Loucy (cell line): ENCODE results near the gene PAPPA2.

Experiments used
- H2AFZ ChIP-seq: fragments of 200-600 bp; sonication (generic); 2 replicates; pipeline ENCODE4 v1.6.0; 2016; ENCODE audit warnings: antibody characterized with exemption, mild to moderate bottlenecking, low read length, moderate library complexity
- H3F3A ChIP-seq: fragments of 200-600 bp; 2 replicates; pipeline ENCODE4 v1.6.0; 2016; ENCODE audit warnings: antibody characterized with exemption, low read depth, mild to moderate bottlenecking
- H3K27me3 ChIP-seq: fragments of 200-600 bp; sonication (generic); 2 replicates; pipeline ENCODE4 v1.6.1; 2014; ENCODE audit warnings: low read length, mild to moderate bottlenecking; ENCODE audit not compliant: insufficient read depth, poor library complexity, severe bottlenecking
- H3K36me3 ChIP-seq: fragments of 200-600 bp; sonication (generic); 2 replicates; pipeline ENCODE4 v1.6.1; 2016; ENCODE audit warnings: low read length; ENCODE audit not compliant: insufficient read depth
- H3K4me1 ChIP-seq: fragments of 200-600 bp; sonication (generic); 2 replicates; pipeline ENCODE4 v1.5.1; 2014; ENCODE audit warnings: low read length, mild to moderate bottlenecking; ENCODE audit not compliant: insufficient read depth, poor library complexity, severe bottlenecking
- H3K4me2 ChIP-seq: fragments of 200-600 bp; sonication (generic); 2 replicates; pipeline ENCODE4 v1.6.0; 2014; ENCODE audit warnings: antibody characterized with exemption, low read length, low read depth, mild to moderate bottlenecking; ENCODE audit not compliant: poor library complexity, severe bottlenecking
- H3K4me3 ChIP-seq: fragments of 200-600 bp; sonication (generic); 2 replicates; pipeline ENCODE4 v1.5.1; 2014; ENCODE audit warnings: low read length, mild to moderate bottlenecking, mixed read lengths; ENCODE audit not compliant: poor library complexity, severe bottlenecking
- H3K79me2 ChIP-seq: fragments of 200-600 bp; sonication (generic); 2 replicates; pipeline ENCODE4 v1.6.1; 2014; ENCODE audit warnings: low read length; ENCODE audit not compliant: insufficient read depth
- H3K9ac ChIP-seq: fragments of 200-600 bp; sonication (generic); 2 replicates; pipeline ENCODE4 v1.6.0; 2014; ENCODE audit warnings: mild to moderate bottlenecking, low read depth, low read length, moderate library complexity; ENCODE audit not compliant: poor library complexity, severe bottlenecking
- H3K9me2 ChIP-seq: fragments of 200-600 bp; sonication (generic); replicated peaks from 2 replicates; pipeline ENCODE4 v1.6.1; 2016; ENCODE audit warnings: low read depth, low read length, mixed read lengths
- H3K9me3 ChIP-seq: fragments of 200-600 bp; sonication (generic); 2 replicates; pipeline ENCODE4 v1.6.1; 2014; ENCODE audit warnings: mild to moderate bottlenecking, antibody characterized with exemption, low read length, low read depth; ENCODE audit not compliant: insufficient read depth
- H4K20me1 ChIP-seq: fragments of 200-600 bp; sonication (generic); 2 replicates; pipeline ENCODE4 v1.6.0; 2014; ENCODE audit warnings: antibody characterized with exemption, low read length, mild to moderate bottlenecking; ENCODE audit not compliant: insufficient read depth, poor library complexity, severe bottlenecking
- CTCF ChIP-seq: fragments of 200-600 bp; sonication (generic); conservative IDR thresholded peaks from 2 replicates; pipeline ENCODE4 v1.5.1; 2014; ENCODE audit warnings: mild to moderate bottlenecking, antibody characterized with exemption, low read length
- EZH2phosphoT487 ChIP-seq: fragments of 200-600 bp; IDR thresholded peaks from 2 replicates; pipeline ENCODE4 v1.6.1; 2018; ENCODE audit warnings: antibody characterized with exemption, mild to moderate bottlenecking, moderate library complexity, borderline replicate concordance

PAPPA2 gene

GRCh38 chr1:176839216-176839615, 376.2 kb downstream of the PAPPA2 start:
- Histone ChIP-seq H3K9me2 (no peaks in the 10 kb centered on the region), H3K79me2 (no peaks in the 10 kb centered on the region), H3K4me3 (no peak overlapping the region), H2AFZ (no peak overlapping the region), H3K4me2 (no peak overlapping the region), H3F3A (no peaks in the 10 kb centered on the region), H3K36me3 (no peaks in the 10 kb centered on the region), H3K9me3 (no peaks in the 10 kb centered on the region), H3K4me1 (no peaks in the 10 kb centered on the region), H3K9ac (no peak overlapping the region), H4K20me1 (no peaks in the 10 kb centered on the region), H3K27me3 (no peaks in the 10 kb centered on the region)
- TF ChIP-seq CTCF (no peak), EZH2phosphoT487 (no peak)

- Histone ChIP-seq H3K9me3 (no peaks in the 10 kb centered on the region), H3K4me3 (no peak overlapping the region), H4K20me1 (no peaks in the 10 kb centered on the region), H3K9ac (no peak overlapping the region), H3K4me1 (no peaks in the 10 kb centered on the region), H3K27me3 (no peaks in the 10 kb centered on the region), H3K36me3 (no peaks in the 10 kb centered on the region), H3K9me2 (no peaks in the 10 kb centered on the region), H3K4me2 (no peak overlapping the region), H3K79me2 (no peaks in the 10 kb centered on the region), H2AFZ (no peak overlapping the region), H3F3A (no peaks in the 10 kb centered on the region)
- TF ChIP-seq CTCF, result no peak
- no peak for TF ChIP-seq EZH2phosphoT487
These were observed 378.3 kb downstream of the PAPPA2 start for GRCh38 chr1:176841238-176841637.

DNA sequence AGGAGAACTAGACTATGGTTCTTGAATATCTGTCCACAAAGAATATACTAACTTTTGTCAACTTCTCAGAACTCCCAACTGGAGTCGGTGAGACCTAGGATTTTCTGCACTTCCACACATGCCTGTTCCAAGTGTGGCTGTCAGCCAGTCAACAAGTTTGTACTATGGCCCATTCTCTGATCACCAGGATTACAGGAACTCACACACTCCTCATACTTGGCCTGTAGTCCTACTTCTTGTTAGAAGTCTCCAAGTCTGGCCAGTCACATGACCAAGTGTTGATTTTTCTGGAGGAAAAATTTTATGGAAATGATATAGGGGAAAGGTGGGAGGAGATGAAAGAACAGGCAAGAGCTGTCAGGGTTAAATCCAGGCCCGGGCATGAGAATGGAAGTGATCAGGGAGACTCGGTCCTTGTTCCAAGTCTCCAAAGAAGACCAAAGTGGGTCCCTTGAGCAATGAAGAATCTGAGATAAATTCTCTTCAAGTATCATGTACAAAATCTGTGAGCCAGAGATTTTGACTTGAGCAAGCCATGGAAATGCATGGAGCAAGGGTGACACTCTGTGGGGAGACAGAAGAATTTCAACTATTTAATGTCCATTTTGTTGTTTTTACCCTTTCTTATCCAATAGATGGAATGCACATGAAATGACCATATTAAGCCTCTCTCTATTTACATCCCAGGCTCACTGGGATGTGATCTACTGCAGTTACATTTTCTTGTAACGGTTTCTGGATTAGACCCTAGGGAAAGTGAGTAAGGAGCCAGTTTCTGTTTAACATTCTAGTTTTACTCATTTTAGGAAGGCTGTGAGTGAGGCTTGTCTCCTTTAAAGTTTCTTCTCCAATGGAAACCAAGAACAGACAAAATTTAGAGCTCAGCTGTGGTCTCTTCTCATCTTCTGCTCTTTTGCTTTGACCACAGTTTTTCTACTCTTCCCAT, 380.6 kb downstream of the PAPPA2 start:
- no peaks in the 10 kb centered on the region for H3K36me3 ChIP-seq
- TF ChIP-seq EZH2phosphoT487 (no peak), CTCF (peak; percentile 64)
- no peaks in the 10 kb centered on the region for H3K27me3 ChIP-seq
- H2AFZ ChIP-seq, result no peak overlapping the region
- H3K9me3 ChIP-seq, result no peaks in the 10 kb centered on the region
- H3F3A ChIP-seq, result no peaks in the 10 kb centered on the region
- H3K9ac ChIP-seq, result no peak overlapping the region
- no peaks in the 10 kb centered on the region for H4K20me1 ChIP-seq
- no peak overlapping the region for H3K4me3 ChIP-seq
- H3K79me2 ChIP-seq, result no peaks in the 10 kb centered on the region
- no peak overlapping the region for H3K4me2 ChIP-seq
- no peaks in the 10 kb centered on the region for H3K4me1 ChIP-seq
- H3K9me2 ChIP-seq, result no peaks in the 10 kb centered on the region
